ENCODE results near the gene HECA. TPM values are rescaled to one million over a fixed set of nuclear protein-coding genes. Genes with fewer than 3 reads are reported as not detected.

Gene HECA
- polyA plus RNA-seq, 3 donors from 2014 or later, result 3.2 to 4.9 (median 3.8) TPM

GRCh38 chr6:139174961-139175360 is 40.1 kb downstream of the HECA start:
- no peak overlapping the region for H3K4me3 Mint-ChIP-seq
- H3K4me1 Mint-ChIP-seq, result peaks cover 56 to 71% of the 10 kb centered on the region in 2 donors
- no peak for DNase-seq
- peaks cover 0 to 9% (median 4%) of the 10 kb centered on the region in 3 donors for H3K27me3 Mint-ChIP-seq (ENCODE audit: low read depth in 3 of 3)
- H3K9me3 Mint-ChIP-seq, result no peaks in the 10 kb centered on the region
- peaks cover 13 to 43% (median 24%) of the 10 kb centered on the region in 3 donors for H3K36me3 Mint-ChIP-seq
- peak overlapping the region; percentile 43 to 75 (median 62) for H3K27ac Mint-ChIP-seq

GRCh38 chr6:139175389-139175948 is 40.6 kb downstream of the HECA start:
- H3K27ac Mint-ChIP-seq, result peak overlapping the region; percentile 43 to 75 (median 68)
- DNase-seq, result no peak
- peaks cover 51 to 66% of the 10 kb centered on the region in 2 donors for H3K4me1 Mint-ChIP-seq
- peaks cover 17 to 47% (median 24%) of the 10 kb centered on the region in 3 donors for H3K36me3 Mint-ChIP-seq
- peak overlapping the region in 1 of 5 donors; percentile 15 for H3K4me3 Mint-ChIP-seq
- H3K27me3 Mint-ChIP-seq (ENCODE audit: low read depth in 3 of 3), result peaks cover 0 to 9% (median 3%) of the 10 kb centered on the region in 3 donors
- H3K9me3 Mint-ChIP-seq, result no peaks in the 10 kb centered on the region

GRCh38 chr6:139181236-139181635 is 46.4 kb downstream of the HECA start:
- Mint-ChIP-seq H3K36me3 (peaks cover 14 to 49% (median 22%) of the 10 kb centered on the region in 3 donors), H3K27me3 (ENCODE audit: low read depth in 3 of 3) (peaks cover 0 to 6% (median 4%) of the 10 kb centered on the region in 3 donors), H3K4me3 (no peak overlapping the region), H3K27ac (no peak overlapping the region), H3K4me1 (peaks cover 10 to 25% of the 10 kb centered on the region in 2 donors), H3K9me3 (no peaks in the 10 kb centered on the region)
- DNase-seq, result no peak

GRCh38 chr6:139184047-139184446 is 49.2 kb downstream of the HECA start:
- Mint-ChIP-seq H3K9me3 (no peaks in the 10 kb centered on the region), H3K27me3 (ENCODE audit: low read depth in 3 of 3) (peaks cover 0 to 6% (median 0%) of the 10 kb centered on the region in 3 donors), H3K36me3 (peaks cover 0 to 30% (median 9%) of the 10 kb centered on the region in 3 donors), H3K4me1 (peaks cover 20 to 36% of the 10 kb centered on the region in 2 donors), H3K4me3 (no peak overlapping the region), H3K27ac (peak overlapping the region in 3 of 6 donors; percentile 12 to 69 (median 28))
- no peak for DNase-seq

- no peak for DNase-seq
- peak overlapping the region in 3 of 6 donors; percentile 12 to 48 (median 28) for H3K27ac Mint-ChIP-seq
- H3K27me3 Mint-ChIP-seq (ENCODE audit: low read depth in 3 of 3), result peaks cover 0 to 6% (median 0%) of the 10 kb centered on the region in 3 donors
- peaks cover 0 to 26% (median 9%) of the 10 kb centered on the region in 3 donors for H3K36me3 Mint-ChIP-seq
- H3K4me1 Mint-ChIP-seq, result peaks cover 20 to 36% of the 10 kb centered on the region in 2 donors
- H3K9me3 Mint-ChIP-seq, result no peaks in the 10 kb centered on the region
- H3K4me3 Mint-ChIP-seq, result no peak overlapping the region
Measured at GRCh38 chr6:139184459-139184858, 49.6 kb downstream of the HECA start.

- peaks cover 0 to 14% (median 2%) of the 10 kb centered on the region in 3 donors for H3K36me3 Mint-ChIP-seq
- H3K27me3 Mint-ChIP-seq (ENCODE audit: low read depth in 3 of 3), result peaks cover 0 to 5% (median 0%) of the 10 kb centered on the region in 3 donors
- peak overlapping the region in 1 of 5 donors; percentile 47 for H3K4me3 Mint-ChIP-seq
- H3K4me1 Mint-ChIP-seq, result peaks cover 20 to 36% of the 10 kb centered on the region in 2 donors
- H3K9me3 Mint-ChIP-seq, result no peaks in the 10 kb centered on the region
- peak overlapping the region in 3 of 6 donors; percentile 11 to 70 (median 15) for H3K27ac Mint-ChIP-seq
- no peak for DNase-seq
Measured at GRCh38 chr6:139186242-139186641, 51.4 kb downstream of the HECA start.

- Mint-ChIP-seq H3K4me1 (peaks cover 20 to 36% of the 10 kb centered on the region in 2 donors), H3K4me3 (peak overlapping the region in 1 of 5 donors; percentile 47), H3K27me3 (ENCODE audit: low read depth in 3 of 3) (peaks cover 0 to 5% (median 0%) of the 10 kb centered on the region in 3 donors)
Measured at GRCh38 chr6:139186692-139187091, 51.8 kb downstream of the HECA start.

GRCh38 chr6:139187489-139187888 is 52.6 kb downstream of the HECA start:
- Mint-ChIP-seq H3K27me3 (ENCODE audit: low read depth in 3 of 3) (peaks cover 0 to 5% (median 0%) of the 10 kb centered on the region in 3 donors), H3K4me3 (no peak overlapping the region), H3K9me3 (no peaks in the 10 kb centered on the region), H3K27ac (peak overlapping the region in 3 of 6 donors; percentile 27 to 44 (median 29)), H3K36me3 (peaks cover 0 to 3% (median 0%) of the 10 kb centered on the region in 3 donors), H3K4me1 (peaks cover 20 to 36% of the 10 kb centered on the region in 2 donors)
- DNase-seq, result no peak

More at GRCh38 chr6:139186692-139187091, 51.8 kb downstream of the HECA start:
- H3K27ac Mint-ChIP-seq, result peak overlapping the region in 3 of 6 donors; percentile 11 to 70 (median 15)
- H3K36me3 Mint-ChIP-seq, result peaks cover 0 to 9% (median 0%) of the 10 kb centered on the region in 3 donors
- no peaks in the 10 kb centered on the region for H3K9me3 Mint-ChIP-seq
- no peak for DNase-seq

- Mint-ChIP-seq H3K9me3 (no peaks in the 10 kb centered on the region), H3K27ac (no peak overlapping the region)
Measured at GRCh38 chr6:139189665-139190064, 54.8 kb downstream of the HECA start.

GRCh38 chr6:139194740-139195139 is 59.9 kb downstream of the HECA start:
- peaks cover 0 to 6% of the 10 kb centered on the region in 2 donors for H3K4me1 Mint-ChIP-seq
- H3K4me3 Mint-ChIP-seq, result no peak overlapping the region
- H3K27me3 Mint-ChIP-seq (ENCODE audit: low read depth in 3 of 3), result no peaks in the 10 kb centered on the region
- H3K9me3 Mint-ChIP-seq, result peaks cover 0 to 2% (median 0%) of the 10 kb centered on the region in 6 donors
- no peak for DNase-seq
- no peak overlapping the region for H3K27ac Mint-ChIP-seq
- H3K36me3 Mint-ChIP-seq, result peaks cover 0 to 5% (median 0%) of the 10 kb centered on the region in 3 donors

More at GRCh38 chr6:139189665-139190064, 54.8 kb downstream of the HECA start:
- Mint-ChIP-seq H3K36me3 (peaks cover 0 to 3% (median 0%) of the 10 kb centered on the region in 3 donors), H3K4me1 (peaks cover 20 to 38% of the 10 kb centered on the region in 2 donors), H3K4me3 (no peak overlapping the region), H3K27me3 (ENCODE audit: low read depth in 3 of 3) (peaks cover 0 to 2% (median 0%) of the 10 kb centered on the region in 3 donors)
- DNase-seq, result no peak

- Mint-ChIP-seq H3K27me3 (ENCODE audit: low read depth in 3 of 3) (peaks cover 0 to 2% (median 0%) of the 10 kb centered on the region in 3 donors), H3K36me3 (peaks cover 0 to 5% (median 4%) of the 10 kb centered on the region in 3 donors), H3K4me3 (no peak overlapping the region), H3K27ac (no peak overlapping the region), H3K4me1 (no peaks in the 10 kb centered on the region), H3K9me3 (peaks cover 0 to 2% (median 0%) of the 10 kb centered on the region in 6 donors)
- no peak for DNase-seq
Measured at GRCh38 chr6:139198529-139199288, 63.8 kb downstream of the HECA start.

- Mint-ChIP-seq H3K4me3 (no peak overlapping the region), H3K4me1 (no peaks in the 10 kb centered on the region), H3K27me3 (ENCODE audit: low read depth in 3 of 3) (peaks cover 0 to 2% (median 0%) of the 10 kb centered on the region in 3 donors), H3K9me3 (peaks cover 2 to 11% (median 8%) of the 10 kb centered on the region in 6 donors), H3K36me3 (peaks cover 0 to 5% (median 4%) of the 10 kb centered on the region in 3 donors), H3K27ac (no peak overlapping the region)
- no peak for DNase-seq
Measured at GRCh38 chr6:139201378-139201777, 66.5 kb downstream of the HECA start.

GRCh38 chr6:139204978-139205377 is 70.1 kb downstream of the HECA start:
- peaks cover 6 to 30% (median 23%) of the 10 kb centered on the region in 6 donors for H3K9me3 Mint-ChIP-seq
- H3K4me1 Mint-ChIP-seq, result peaks cover 0 to 1% of the 10 kb centered on the region in 2 donors
- H3K36me3 Mint-ChIP-seq, result peaks cover 5 to 15% (median 11%) of the 10 kb centered on the region in 3 donors
- no peak for DNase-seq
- H3K4me3 Mint-ChIP-seq, result no peak overlapping the region
- H3K27me3 Mint-ChIP-seq (ENCODE audit: low read depth in 3 of 3), result peaks cover 0 to 4% (median 2%) of the 10 kb centered on the region in 3 donors
- no peak overlapping the region for H3K27ac Mint-ChIP-seq

All from immature natural killer cell (primary cell).